ENCODE data around the gene CLSTN1.
A peak's percentile ranks its signal among the peaks of the same experiment; 100 is the strongest.
"Not testable (repeated sequence)": the region's sequence is repeated elsewhere in the genome, so short reads cannot be mapped to it uniquely, and the experiment has no call there.

Gene CLSTN1

GRCh38 chr1:9825093-9826074 lies 1.6 kb upstream of the CLSTN1 start:
- no peak for DNase-seq (ENCODE audit: low spot score)

GRCh38 chr1:9824702-9825089 lies 931 bp upstream of the CLSTN1 start:
- no peak for DNase-seq (ENCODE audit: low spot score)

GRCh38 chr1:9823693-9823942 lies 147 bp downstream of the CLSTN1 start:
- DNase-seq (ENCODE audit: low spot score), result no peak

GRCh38 chr1:9822897-9823692 lies 670 bp downstream of the CLSTN1 start:
- DNase-seq (ENCODE audit: low spot score), result peak; percentile 59

- no peak for DNase-seq (ENCODE audit: low spot score)
Measured at GRCh38 chr1:9822490-9822889, 1.3 kb downstream of the CLSTN1 start.

- DNase-seq (ENCODE audit: low spot score), result no peak
Measured at GRCh38 chr1:9821710-9822109, 2.1 kb downstream of the CLSTN1 start.

- no peak for DNase-seq (ENCODE audit: low spot score)
Measured at GRCh38 chr1:9820521-9820920, 3.2 kb downstream of the CLSTN1 start.

- DNase-seq (ENCODE audit: low spot score), result no peak
Measured at GRCh38 chr1:9817734-9818133, 6.0 kb downstream of the CLSTN1 start.

- DNase-seq (ENCODE audit: low spot score), result no peak
Measured at GRCh38 chr1:9816199-9816598, 7.6 kb downstream of the CLSTN1 start.

GRCh38 chr1:9815150-9815549 lies 8.6 kb downstream of the CLSTN1 start:
- DNase-seq (ENCODE audit: low spot score), result no peak

- no peak for DNase-seq (ENCODE audit: low spot score)
Measured at GRCh38 chr1:9814619-9815018, 9.1 kb downstream of the CLSTN1 start.

GRCh38 chr1:9811239-9811966 lies 12.4 kb downstream of the CLSTN1 start:
- DNase-seq (ENCODE audit: low spot score), result no peak

GRCh38 chr1:9809100-9809510 lies 14.7 kb downstream of the CLSTN1 start:
- no peak for DNase-seq (ENCODE audit: low spot score)

GRCh38 chr1:9808459-9808858 lies 15.3 kb downstream of the CLSTN1 start:
- DNase-seq (ENCODE audit: low spot score), result no peak

GRCh38 chr1:9807541-9807940 lies 16.2 kb downstream of the CLSTN1 start:
- DNase-seq (ENCODE audit: low spot score), result no peak

- not testable (repeated sequence) for DNase-seq (ENCODE audit: low spot score)
Measured at GRCh38 chr1:9805972-9806371, 17.8 kb downstream of the CLSTN1 start.

GRCh38 chr1:9805006-9805508 lies 18.7 kb downstream of the CLSTN1 start:
- DNase-seq (ENCODE audit: low spot score), result no peak

GRCh38 chr1:9803003-9803918 lies 20.5 kb downstream of the CLSTN1 start:
- not testable (repeated sequence) for DNase-seq (ENCODE audit: low spot score)

GRCh38 chr1:9801909-9802308 lies 21.9 kb downstream of the CLSTN1 start:
- no peak for DNase-seq (ENCODE audit: low spot score)

GRCh38 chr1:9798236-9799130 lies 25.3 kb downstream of the CLSTN1 start:
- no peak for DNase-seq (ENCODE audit: low spot score)

Measured in putamen (tissue), 1 donor.